ENCODE results near the gene RPL6. TPM values are rescaled to one million over a fixed set of nuclear protein-coding genes. Genes with fewer than 3 reads are reported as not detected.

RPL6 gene
- total RNA-seq, 2 donors from 2014 or later: 1,630 to 2,257 TPM

DNA sequence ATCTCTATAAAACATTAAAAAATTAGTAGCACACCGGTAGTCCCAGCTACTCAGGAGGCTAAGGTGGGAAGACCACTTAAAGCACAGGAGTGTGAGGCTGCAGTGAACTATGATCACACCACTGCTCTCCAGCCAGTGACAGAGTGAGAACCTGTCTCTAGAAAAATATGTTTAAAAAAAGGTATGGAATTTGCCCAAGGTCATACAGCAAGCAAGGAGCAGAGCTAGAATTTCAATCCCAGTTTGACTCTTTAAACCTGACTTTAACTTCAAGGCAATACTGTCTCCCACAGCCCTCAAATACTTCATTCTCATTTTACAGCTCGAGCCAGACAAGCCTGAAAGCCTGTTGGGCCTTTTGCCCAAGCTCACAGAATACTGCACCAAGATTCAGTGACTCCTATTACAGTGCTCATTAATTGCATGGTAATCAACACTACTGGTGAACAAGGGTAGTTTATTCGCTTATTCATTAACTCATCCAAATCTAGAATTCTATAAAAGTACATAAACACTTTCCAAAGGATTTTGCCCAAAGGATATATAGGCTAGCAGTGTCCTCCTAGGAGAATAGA is 35.2 kb downstream of the RPL6 start:
- no peak overlapping the region for H3K4me3 Mint-ChIP-seq
- no peaks in the 10 kb centered on the region for H3K27me3 Mint-ChIP-seq
- H3K4me1 Mint-ChIP-seq: peaks cover 8% of the 10 kb centered on the region
- no peaks in the 10 kb centered on the region for H3K9me3 Mint-ChIP-seq
- no peak overlapping the region for H3K27ac Mint-ChIP-seq
- ATAC-seq (replicated peaks): no peak
- no peaks in the 10 kb centered on the region for H3K36me3 Mint-ChIP-seq (ENCODE audit: low read depth)

DNA sequence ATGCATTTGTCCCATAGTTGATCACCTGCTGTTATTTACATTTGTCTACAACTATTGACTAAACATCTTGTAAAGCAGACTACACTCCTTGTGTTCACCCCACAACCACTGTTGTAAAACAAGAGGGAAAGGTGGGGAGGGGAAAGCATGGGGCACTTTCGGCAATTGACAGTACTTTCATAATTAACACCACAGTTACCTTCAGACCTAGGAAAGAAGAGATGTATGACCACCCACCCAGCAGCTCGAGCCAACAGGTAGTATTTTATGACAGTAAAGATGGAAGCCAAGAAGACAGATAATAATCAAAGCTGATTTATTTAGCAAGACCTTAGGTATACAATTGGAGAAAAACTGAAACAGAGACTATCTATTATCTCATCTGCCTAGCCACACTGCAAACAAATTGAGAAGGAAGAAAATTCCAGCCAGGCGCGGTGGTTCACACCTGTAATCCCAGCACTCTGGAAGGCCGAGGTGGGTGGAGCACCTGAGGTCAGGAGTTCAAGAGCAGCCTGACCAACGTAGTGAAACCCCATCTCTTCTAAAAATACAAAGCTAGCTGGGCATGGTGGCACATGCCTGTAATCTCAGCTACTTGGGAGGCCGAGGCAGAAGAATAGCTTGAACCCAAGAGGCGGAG is 38.4 kb downstream of the RPL6 start:
- no peaks in the 10 kb centered on the region for H3K9me3 Mint-ChIP-seq
- peaks cover 4% of the 10 kb centered on the region for H3K4me1 Mint-ChIP-seq
- no peaks in the 10 kb centered on the region for H3K36me3 Mint-ChIP-seq (ENCODE audit: low read depth)
- H3K4me3 Mint-ChIP-seq: no peak overlapping the region
- H3K27me3 Mint-ChIP-seq: no peaks in the 10 kb centered on the region
- no peak overlapping the region for H3K27ac Mint-ChIP-seq
- no peak for ATAC-seq (replicated peaks)

DNA sequence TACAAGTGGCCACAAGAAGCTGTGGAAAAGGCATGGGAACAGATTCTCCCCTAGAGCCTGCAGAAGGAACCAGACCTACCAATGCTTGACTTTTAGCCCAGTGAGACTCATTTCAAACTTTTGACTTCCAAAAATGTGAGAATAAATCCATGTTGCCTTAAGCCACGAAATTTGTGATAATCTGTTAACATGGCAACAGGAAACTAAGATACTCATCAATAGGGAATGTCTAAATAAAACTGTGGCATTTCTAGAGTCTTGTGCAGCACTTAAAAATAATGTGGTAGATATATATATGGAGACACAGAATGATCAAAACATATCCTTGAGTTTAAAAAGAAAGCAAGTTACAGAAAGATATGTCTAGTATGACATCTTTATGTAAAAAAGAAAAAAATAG is 39.2 kb downstream of the RPL6 start:
- Mint-ChIP-seq H3K9me3 (no peaks in the 10 kb centered on the region), H3K36me3 (ENCODE audit: low read depth) (no peaks in the 10 kb centered on the region), H3K27me3 (no peaks in the 10 kb centered on the region), H3K4me3 (no peak overlapping the region), H3K4me1 (peaks cover 4% of the 10 kb centered on the region), H3K27ac (no peak overlapping the region)
- no peak for ATAC-seq (replicated peaks)

DNA sequence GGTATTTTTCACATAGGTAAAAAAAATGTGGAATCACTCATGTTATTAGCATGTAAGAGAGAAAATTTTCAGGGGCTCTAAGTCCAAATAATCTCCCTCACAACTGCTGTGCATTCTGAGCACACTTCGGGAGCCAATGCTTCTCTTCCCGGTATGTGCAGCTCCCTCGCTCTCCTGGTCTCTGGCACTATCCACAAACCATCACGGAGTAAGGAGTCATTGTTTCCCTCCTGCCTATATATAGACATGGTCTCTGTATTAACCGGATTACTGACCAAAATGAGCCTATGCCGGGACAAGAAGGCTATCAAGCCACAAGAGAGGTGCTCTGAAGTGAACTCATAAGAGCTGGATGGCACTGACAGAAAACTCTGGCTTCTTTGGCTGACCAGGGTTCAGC is 40.5 kb downstream of the RPL6 start:
- H3K9me3 Mint-ChIP-seq: no peaks in the 10 kb centered on the region
- H3K27me3 Mint-ChIP-seq: no peaks in the 10 kb centered on the region
- no peaks in the 10 kb centered on the region for H3K4me1 Mint-ChIP-seq
- no peak for ATAC-seq (replicated peaks)
- H3K27ac Mint-ChIP-seq: no peak overlapping the region
- no peaks in the 10 kb centered on the region for H3K36me3 Mint-ChIP-seq (ENCODE audit: low read depth)
- no peak overlapping the region for H3K4me3 Mint-ChIP-seq

DNA sequence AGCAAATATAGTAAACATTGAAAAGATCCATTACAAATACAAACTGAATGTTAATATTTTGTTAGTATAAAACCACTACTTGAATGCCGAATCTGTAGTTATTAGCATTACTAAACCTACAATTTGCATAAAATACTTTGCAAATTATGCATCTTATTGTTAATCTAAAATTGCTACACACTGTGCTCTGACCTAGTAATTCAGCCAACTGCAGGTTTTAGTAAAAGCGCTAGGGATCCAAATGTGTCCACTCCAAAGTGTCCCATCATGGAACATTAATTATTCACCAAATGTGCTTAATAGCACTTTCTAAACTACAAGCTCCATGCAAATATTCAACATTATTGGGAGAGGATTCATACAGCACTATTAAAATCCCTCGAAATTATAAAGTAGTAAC is 41.4 kb downstream of the RPL6 start:
- ATAC-seq (replicated peaks): no peak
- H3K36me3 Mint-ChIP-seq (ENCODE audit: low read depth): no peaks in the 10 kb centered on the region
- no peaks in the 10 kb centered on the region for H3K4me1 Mint-ChIP-seq
- no peaks in the 10 kb centered on the region for H3K9me3 Mint-ChIP-seq
- no peaks in the 10 kb centered on the region for H3K27me3 Mint-ChIP-seq
- H3K27ac Mint-ChIP-seq: no peak overlapping the region
- no peak overlapping the region for H3K4me3 Mint-ChIP-seq

- Mint-ChIP-seq H3K9me3 (no peaks in the 10 kb centered on the region), H3K4me1 (no peaks in the 10 kb centered on the region), H3K27ac (no peak overlapping the region), H3K27me3 (no peaks in the 10 kb centered on the region), H3K4me3 (no peak overlapping the region), H3K36me3 (ENCODE audit: low read depth) (no peaks in the 10 kb centered on the region)
- no peak for ATAC-seq (replicated peaks)
Measured at GRCh38 chr12:112362310-112362709, 47.1 kb downstream of the RPL6 start.

DNA sequence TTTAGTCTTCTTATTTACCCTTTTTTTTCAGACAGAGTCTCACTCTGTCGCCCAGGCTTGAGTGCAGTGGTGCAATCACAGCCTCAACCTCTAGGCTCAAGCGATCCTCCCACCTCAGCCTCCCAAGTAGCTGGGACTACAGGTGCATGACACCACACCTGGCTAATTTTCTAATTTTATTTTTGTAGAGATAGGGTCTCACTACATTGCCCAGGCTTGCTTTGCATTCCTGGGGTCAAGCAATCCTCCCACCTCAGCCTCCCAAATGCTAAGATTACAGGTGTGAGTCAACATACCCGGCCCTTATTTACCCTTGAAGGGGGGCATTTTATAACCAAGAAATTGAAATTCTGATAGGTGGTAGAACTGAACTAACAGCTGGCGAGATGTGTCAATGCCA is 48.1 kb downstream of the RPL6 start:
- Mint-ChIP-seq H3K27me3 (no peaks in the 10 kb centered on the region), H3K4me1 (no peaks in the 10 kb centered on the region), H3K27ac (no peak overlapping the region), H3K4me3 (no peak overlapping the region), H3K36me3 (ENCODE audit: low read depth) (no peaks in the 10 kb centered on the region), H3K9me3 (no peaks in the 10 kb centered on the region)
- no peak for ATAC-seq (replicated peaks)

- no peak for ATAC-seq (replicated peaks)
- Mint-ChIP-seq H3K27ac (no peak overlapping the region), H3K27me3 (no peaks in the 10 kb centered on the region), H3K9me3 (no peaks in the 10 kb centered on the region), H3K36me3 (ENCODE audit: low read depth) (no peaks in the 10 kb centered on the region), H3K4me1 (no peaks in the 10 kb centered on the region), H3K4me3 (no peak overlapping the region)
Measured at GRCh38 chr12:112359290-112359689, 50.1 kb downstream of the RPL6 start.

DNA sequence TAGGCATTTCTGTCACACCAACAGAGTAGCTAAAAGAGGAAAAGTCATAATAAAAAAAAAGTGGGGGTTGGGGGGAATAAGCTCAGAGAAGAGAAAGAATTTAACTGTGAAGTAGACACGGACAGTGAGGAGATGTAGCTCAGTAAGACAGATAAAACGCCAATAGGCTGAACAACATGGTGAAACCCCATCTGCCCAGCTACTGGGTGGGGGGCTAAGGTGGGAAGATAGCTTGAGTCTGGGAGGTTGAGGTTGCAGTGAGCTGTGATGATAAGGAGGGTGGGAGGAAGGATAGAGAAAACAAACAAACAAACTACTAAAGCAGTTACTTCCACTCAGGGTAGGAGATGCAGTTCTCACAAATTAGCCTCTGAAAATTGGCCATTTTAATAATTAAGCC is 52.2 kb downstream of the RPL6 start:
- Mint-ChIP-seq H3K4me3 (no peak overlapping the region), H3K4me1 (no peaks in the 10 kb centered on the region), H3K27ac (no peak overlapping the region), H3K36me3 (ENCODE audit: low read depth) (no peaks in the 10 kb centered on the region), H3K27me3 (no peaks in the 10 kb centered on the region), H3K9me3 (no peaks in the 10 kb centered on the region)
- ATAC-seq (replicated peaks): no peak

Other genes starting within 250 kb of the RPL6 start
- gene HECTD4, start 27.2 kb downstream of the RPL6 start, total RNA-seq: 10 to 100 TPM; 30.8 to 33.1 TPM
- gene PTPN11, start 9.3 kb upstream of the RPL6 start, total RNA-seq: 100 to 1,000 TPM in 1 of 2 donors, 10 to 100 TPM in 1; 95.0 to 119 TPM

Data from activated T-helper 17 cell treated with anti-CD3 and anti-CD28 coated beads, Interleukin-2, amount 50 U/mL, for 72 hours (primary cell).